EH (cell line): ENCODE results near the gene HPCAL1.

ENCODE experiments used
- DNase-seq: peaks from one replicate; pipeline ENCODE4 v3.0.0-alpha.2; 2015; ENCODE audit warnings: low read depth

The HPCAL1 gene

DNA sequence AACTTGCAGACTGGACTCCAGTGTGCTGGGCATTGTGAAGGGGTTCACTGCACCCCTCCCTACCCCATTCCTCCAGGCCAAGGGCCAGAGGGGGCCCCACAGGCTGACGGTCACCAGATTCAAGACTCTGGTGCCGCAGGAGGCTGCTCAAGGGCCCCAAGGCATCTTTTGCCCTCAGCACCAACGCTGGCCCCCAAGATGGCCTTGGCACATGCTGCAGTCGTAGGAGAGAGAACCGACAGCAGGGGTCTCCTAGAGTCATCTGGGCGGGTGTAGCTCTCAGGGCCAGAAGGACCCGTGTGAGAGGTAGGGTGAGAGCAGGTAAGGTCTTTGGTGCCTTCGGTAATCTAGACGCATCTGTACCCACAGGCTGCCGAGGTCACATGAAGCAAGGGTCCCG lies 164.1 kb downstream of the HPCAL1 start:
- no peak for DNase-seq

DNA sequence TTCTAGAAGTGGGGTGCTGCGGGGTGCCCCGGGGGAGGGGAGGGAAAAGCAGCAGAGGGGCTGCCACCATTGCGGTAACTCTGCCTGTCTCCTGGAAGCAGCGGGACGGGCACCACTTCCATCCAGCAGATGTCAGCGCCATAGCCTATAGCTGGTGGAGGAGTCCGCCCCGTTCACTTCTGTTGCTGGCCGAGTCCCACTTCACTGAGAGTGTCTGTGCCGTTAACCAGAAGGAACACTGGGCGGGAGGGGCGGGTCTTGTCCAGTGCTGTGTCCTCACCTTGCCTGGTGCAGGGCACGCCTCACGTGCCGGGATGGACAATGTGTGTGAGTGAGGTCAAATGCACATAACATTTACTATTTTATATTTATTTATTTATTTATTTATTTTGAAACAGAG lies 164.7 kb downstream of the HPCAL1 start:
- DNase-seq, result no peak

- DNase-seq, result no peak
Measured at GRCh38 chr2:10469301-10469700, 166.6 kb downstream of the HPCAL1 start.

DNA sequence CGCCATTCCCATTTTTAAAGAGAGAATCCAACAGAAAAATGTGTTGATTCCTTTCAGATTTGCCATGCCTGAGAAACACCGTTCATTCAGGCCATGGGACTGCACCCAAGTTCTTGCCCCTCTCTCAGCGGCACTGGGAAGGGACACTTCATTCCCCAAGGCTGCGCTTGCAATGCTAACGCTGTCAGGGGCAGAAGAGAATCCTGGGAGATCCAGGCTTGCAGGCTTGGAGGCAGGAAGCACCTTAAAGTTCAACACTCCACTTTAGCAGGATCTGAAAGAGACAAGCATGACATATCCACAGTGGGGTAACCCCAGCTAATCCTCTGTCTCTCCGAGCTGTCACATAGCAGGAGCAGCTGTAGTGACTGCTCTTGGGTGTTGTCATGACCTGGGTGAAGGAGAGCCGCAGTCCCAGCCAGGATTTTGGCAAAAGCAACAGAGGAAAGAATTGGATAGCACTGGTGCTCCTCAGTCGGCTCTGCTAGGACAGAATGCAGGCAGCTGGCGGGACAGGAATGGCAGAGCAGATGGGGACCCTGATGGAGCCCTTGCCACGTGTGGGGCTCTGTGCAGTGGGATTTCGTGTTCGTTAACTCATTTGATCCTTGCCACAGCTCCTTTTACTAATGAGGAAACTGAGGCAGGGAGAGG lies 167.4 kb downstream of the HPCAL1 start:
- no peak for DNase-seq

DNA sequence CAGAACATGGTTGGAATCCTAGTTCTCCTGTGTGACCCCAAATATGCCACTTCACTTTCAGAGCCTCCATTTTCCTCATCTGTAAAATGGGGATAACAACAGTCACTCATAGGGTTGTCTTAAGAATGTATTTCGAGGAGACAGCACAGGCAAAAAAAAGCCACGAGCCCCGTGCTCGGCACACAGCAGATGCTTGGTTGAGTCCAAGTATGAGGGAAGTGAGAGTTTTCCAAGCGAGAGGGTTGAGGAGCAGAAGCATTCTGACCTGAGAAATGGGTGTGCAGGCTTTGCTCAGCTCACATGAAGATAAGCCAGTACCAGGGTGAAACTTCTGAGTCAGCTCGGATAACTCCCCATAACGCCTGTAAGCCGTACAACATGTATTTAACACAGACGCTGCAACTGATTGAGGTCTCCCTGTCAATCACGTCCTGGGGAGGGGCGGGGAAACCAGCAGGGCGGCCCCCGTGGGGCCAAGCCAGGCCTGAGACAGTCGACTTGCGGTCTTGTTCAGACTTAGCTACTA lies 168.4 kb downstream of the HPCAL1 start:
- DNase-seq, result no peak

DNA sequence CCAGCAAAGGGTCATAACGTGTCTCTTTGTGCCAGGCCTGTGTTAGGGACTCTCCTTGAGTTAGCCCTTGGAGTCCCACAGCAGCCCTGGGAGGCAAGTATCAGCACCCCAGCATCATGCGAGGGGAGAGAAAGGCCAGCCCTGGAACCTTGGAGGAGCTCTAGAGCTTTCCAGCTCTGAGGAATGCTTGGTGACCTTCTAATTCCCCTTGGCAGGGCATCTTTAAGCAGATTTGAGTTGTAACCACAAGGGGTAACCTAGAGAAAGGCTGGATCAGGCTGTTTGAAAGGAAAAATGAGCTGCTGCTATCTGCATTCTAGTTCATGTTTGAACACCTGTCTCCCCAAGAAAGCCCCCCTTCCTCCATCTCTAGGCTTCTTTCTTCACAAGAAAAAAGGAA lies 169.3 kb downstream of the HPCAL1 start:
- no peak for DNase-seq

DNA sequence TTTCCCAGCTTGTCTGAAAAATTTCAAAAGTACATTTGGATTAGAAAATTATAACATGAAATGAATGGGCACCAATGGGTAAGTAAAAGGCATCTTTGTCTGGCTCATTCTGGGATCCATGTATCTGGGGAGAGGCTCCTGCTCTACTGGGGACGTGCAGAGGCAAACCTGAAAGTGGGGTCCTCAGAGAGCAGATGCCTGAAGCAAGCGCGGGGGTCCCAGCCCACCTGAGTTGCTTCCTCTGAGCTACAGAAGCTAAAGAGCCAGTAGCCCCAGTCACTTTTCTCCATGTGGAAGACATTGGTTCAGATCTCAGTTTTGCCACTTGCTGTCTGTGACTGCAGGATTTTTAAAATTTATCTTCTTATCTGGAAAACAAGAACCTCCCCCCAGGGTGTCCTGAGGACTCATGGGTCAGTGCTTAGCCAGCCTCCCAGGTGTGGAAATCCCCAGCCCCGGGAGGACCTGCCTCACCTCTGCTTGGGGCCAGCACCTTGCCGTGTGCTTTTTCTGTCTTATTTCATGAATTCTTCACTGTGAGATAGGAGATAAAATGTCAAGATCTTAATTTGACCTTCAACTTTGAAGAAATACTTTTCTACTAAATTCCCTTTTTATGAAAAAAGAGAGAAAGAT lies 170.5 kb downstream of the HPCAL1 start:
- DNase-seq, result no peak

GRCh38 chr2:10475221-10475722 lies 172.6 kb downstream of the HPCAL1 start:
- DNase-seq, result no peak

GRCh38 chr2:10475811-10476660 lies 173.3 kb downstream of the HPCAL1 start:
- no peak for DNase-seq

DNA sequence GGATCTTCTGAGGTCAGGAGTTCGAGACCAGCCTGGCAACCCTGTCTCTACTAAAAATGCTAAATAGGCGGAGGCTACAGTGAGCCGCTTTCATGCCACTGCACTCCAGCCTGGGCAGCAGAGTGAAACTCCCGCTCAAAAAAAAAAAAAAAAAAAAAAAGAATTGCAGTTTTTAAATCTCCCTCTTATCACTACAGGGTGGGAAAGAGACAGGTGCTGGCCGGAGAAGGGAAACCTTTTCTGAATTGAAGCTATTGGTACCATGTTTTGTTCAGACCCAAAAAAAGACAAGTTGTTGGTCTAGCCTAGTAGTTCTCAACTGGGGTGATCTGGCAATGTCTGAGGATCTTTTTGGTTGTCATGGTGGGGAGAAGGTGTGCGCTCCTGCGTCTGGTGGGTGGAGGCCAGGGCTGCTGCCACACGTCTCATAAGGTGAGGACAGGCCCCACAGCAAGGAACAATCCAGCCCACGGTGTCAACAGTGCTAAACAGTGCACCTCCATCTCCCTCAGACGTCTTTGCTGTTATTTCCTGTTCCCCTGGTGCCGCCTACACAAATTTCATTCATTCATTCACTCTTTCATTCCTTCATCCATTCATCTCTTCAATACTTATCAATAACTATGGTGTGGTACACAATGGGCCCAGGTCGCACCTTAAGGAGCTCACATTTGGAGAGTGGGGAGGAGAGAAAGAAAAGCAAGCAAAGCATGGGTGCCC lies 174.2 kb downstream of the HPCAL1 start:
- DNase-seq, result no peak
